Activated T-cell treated with anti-CD3 and anti-CD28 coated beads, Interleukin-2, amount 50 U/mL, for 48 hours (primary cell): Measurements from ENCODE around the gene OR4K2.
"Not testable (repeated sequence)": the region's sequence is repeated elsewhere in the genome, so short reads cannot be mapped to it uniquely, and the experiment has no call there.

Experiments used
- DNase-seq, 2 experiments: peaks; one replicate each; pipeline ENCODE4 v3.0.0-alpha.2; 2020

OR4K2 gene

DNA sequence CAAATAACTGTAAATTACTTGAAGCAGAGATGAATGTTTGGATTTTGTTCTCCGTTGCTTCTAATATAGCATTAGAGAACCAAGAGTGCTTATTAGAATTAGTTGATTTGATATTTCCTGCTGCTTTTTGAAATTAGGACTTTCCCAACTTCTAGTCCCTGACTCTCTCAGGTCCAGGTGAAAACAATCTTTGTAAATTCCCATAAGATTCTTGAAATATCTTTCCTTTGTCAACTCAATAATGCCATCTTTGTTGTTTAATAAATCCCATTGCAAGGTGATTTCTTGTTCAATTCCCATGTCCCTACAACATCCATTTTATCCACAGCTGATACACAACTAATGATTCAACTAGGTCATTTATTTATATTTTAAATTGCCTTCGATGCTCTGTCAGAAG is at the start of gene OR4K2:
Gene OR4K2, plus strand, starts transcription at position 301 of the 400 bp plus-strand sequence. CDS start 1,126 bp downstream, outside the sequence.
- no peak for DNase-seq

- DNase-seq = not testable (repeated sequence)
Observed at GRCh38 chr14:19827626-19828244, 47.2 kb upstream of the OR4K2 start.

GRCh38 chr14:19828314-19828713 is 46.6 kb upstream of the OR4K2 start:
- no peak for DNase-seq

DNA sequence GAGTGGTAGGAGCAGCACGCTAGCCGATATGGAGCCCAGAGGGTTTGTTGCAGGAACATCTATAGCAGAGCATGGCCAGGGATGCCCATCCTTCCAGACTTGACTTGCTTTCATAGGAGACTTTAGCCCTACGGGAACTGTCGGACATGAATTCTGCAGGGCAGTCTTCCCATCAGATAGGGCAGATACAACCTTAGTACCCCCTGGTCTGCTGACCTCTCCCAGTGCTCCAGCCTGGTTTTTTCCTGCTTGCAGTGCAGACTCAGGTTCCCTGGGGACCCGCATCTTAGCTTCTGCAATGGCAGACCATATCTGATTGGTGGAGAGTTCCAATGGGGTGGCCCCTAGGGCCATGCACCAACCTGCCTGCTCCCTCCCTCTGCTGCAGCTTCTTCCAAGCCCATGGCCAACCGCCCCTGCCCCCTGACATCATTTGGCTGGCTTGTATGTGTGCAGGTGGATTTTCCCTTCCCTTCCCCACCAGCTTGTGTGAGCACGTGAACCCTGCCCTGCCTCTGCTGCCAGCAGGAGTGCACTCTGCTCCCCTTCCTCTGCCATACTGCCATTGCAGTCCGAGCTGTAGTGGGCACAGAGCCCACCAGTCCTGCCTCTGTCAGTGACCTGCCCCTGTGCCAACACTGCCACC is 40.6 kb upstream of the OR4K2 start:
- not testable (repeated sequence) for DNase-seq

GRCh38 chr14:19838433-19838832 is 36.5 kb upstream of the OR4K2 start:
- no peak for DNase-seq

DNA sequence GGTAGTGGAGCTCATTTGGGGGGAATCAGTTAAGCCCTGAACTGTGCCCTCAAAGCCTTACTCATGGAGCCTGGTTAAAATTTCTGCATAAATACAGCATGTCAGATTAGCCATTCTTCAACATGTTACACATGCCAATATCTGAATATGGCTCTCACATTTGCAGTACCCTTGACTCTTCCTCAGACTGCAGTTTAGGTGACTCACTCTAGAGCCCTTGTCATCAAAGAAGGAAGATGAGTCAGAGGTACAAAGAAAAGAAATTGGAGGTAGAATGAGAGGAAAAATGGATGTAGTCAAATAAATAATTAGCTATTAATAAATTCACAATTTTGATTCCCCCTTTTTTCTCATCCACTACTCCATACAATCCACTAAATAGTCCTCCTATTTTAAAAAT is 23.6 kb upstream of the OR4K2 start:
- DNase-seq = no peak

DNA sequence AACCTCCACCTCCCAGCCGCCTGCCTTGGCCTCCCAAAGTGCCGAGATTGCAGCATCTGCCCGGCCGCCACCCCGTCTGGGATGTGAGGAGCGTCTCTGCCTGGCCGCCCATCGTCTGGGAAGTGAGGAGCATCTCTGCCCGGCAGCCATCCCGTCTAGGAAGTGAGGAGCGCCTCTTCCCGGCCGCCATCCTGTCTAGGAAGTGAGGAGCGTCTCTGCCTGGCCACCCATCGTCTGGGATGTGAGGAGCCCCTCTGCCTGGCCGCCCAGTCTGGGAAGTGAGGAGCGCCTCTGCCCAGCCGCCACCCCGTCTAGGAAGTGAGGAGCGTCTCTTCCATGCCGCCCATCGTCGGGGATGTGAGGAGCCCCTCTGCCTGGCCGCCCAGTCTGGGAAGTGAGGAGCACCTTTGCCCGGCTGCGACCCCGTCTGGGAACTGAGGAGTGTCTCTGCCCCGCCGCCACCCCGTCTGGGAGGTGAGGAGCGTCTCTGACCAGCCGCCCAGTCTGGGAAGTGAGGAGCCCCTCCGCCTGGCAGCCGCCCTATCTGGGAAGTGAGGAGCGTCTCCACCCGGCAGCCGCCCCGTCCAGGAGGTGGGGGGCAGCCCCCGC is 8.8 kb upstream of the OR4K2 start:
- not testable (repeated sequence) for DNase-seq

DNA sequence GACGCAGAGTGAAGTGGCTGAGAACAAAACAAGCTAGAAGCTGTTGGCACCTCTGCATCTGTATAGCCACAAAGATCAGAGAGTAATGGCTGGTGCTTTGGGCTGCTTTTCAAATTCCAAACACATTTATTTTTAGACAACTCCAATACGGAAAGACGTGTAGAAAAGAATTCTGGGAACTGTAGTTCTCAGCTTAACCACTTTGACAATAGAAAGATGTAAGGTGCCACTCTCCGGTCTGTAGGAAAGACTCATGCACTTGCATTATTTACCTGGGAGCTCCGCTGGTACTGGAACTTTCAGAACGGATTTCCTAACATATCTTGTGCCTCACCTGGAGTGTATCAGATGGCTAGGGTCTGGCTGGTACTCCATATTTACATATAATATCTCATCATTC is 1.8 kb upstream of the OR4K2 start:
- no peak for DNase-seq

GRCh38 chr14:19878029-19878642 is 3.2 kb downstream of the OR4K2 start:
- DNase-seq = no peak

DNA sequence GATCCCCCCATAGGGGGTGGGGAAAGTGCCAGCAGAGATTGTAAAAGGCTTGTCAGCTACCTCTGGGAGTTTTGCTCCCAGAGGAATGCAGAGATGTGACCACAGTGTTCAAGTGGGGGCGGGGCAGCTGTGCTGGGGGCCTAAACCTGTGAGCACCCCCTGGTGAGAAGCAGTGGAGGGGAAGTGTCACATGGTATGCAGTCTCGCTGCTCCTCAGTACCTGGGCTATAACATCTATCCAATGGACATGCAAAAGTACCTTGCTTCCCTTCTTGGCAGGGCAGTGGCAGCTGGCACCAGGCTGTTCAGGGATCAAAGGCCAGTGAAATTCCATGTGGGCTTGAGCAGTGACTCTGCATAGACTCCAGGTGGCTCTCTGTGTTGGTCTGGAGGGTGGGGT is 20.3 kb downstream of the OR4K2 start:
- no peak for DNase-seq

DNA sequence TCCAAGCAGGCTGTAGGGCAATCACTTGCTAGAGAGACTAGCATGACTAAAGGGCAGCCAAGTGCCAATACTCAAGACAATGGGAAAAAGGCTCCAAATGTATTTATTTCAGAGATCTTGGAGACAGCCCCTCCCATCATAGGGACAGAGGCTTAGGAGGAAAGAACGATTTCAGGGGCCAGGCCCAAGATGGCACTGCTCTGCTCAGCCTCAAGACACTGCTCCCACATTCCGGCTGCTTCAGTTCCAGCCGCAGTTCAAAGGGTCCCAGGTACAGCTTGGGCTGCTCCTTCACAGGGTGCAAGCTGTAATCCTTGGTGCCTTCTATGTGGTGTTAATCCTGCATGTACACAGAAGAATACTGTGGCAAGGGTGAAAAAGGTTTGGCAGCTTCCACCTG is 26.1 kb downstream of the OR4K2 start:
- no peak for DNase-seq

DNA sequence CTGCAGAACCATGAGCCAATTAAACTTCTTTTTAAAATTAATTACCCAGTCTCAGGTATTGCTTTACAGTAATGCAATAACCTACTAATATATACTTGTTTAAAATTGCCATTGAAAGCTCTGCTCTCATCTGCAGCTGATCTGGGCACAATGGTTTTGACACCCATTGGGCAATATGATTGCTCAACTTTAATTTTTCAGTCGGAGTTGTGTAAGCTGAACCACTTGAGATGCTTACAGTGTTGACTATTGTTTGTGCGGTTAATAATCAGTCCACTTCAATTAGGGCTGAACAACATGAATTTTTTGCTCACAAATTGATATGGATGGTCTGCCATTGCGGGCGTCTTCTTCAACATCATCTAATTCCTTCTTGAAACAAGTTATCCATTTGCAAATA is 27.5 kb downstream of the OR4K2 start:
- no peak for DNase-seq

DNA sequence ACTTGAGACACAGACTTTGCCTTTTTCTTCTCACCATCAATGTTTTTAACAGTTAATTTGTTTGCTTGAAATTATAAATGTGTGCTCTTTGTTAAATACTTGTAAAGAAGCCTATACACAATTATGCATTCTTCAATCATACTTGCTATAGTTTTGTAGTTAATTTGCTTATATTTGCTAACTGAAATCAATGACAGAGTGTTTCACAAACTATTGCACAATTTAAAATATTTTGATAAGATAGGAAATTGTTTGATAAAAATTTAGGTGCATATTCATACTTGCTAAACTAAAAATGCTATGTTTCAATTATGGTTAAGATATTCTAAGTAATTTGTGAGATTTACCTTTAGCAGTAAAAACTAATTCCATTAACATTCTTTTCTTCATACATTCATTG is 31.7 kb downstream of the OR4K2 start:
- no peak for DNase-seq

DNA sequence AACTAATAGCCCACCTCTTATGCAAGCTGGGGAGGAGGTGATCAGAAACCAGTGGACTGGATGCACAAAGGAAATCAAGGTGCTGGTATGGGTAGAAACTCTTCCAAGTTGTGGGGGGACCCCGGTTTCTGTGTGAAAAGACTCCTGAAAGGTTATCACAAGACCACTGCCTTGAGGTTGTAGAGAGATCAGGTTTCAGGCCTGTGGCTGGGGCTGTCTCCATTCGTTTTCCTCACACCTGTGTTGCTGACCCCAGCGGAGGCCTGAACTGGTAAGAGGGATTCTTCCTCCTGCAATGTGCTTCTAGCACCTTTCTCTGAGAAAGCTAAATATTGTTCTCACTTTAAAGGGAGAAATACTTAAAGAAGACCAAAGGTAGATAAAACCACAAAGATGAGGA is 36.2 kb downstream of the OR4K2 start:
- DNase-seq = no peak

DNA sequence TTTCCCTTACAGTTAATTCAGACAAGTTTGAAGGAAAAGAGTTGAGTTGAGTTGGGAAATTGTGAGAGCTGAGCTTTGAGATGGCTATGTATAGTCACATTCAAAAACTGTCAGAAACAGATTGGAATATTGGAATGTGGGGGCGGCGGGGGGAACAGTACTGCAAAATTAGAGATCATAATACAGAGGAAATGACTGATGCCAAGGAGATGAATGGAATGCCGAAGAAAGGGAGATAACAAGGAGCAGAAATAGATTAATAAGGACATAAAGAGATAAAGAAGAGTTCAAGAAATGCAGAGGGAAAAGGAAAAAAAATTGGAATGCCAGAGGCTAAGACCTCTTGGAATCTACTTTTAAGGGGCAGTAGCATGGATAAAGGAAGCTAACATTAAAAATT is 42.3 kb downstream of the OR4K2 start:
- no peak for DNase-seq

- DNase-seq = no peak
Observed at GRCh38 chr14:19917955-19918518, 43.1 kb downstream of the OR4K2 start.

DNA sequence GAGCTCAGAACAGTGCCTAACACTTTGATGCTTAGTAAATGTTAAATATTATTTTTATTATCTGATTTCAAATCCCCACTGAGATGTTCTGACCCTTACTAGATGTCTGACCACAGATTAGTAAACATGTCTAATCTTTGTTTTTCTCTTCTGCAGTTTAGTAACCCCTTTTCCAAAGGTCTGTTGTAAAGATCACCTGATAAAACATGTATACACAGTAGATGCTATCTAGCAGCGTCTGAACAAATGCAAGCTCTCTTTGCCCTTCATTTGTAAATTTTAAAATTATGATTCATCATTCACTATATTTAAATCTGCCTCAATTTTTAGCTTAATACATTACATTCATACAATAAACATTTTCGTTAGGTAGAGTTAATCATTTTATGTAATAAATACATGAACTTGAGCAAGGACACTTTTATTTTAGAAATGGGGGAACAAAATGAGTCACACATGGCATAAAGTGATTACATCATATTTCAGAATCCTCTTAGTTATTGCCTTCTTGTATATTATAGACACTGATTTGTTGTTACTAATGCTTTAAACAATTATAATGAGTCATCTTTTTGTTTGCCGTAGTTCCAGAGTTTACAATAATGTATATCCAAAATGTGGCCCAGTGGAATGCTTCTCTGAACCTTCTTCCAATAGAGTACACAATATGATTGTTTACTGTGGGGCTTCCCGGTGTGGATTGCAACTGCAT is 43.8 kb downstream of the OR4K2 start:
- DNase-seq = no peak

DNA sequence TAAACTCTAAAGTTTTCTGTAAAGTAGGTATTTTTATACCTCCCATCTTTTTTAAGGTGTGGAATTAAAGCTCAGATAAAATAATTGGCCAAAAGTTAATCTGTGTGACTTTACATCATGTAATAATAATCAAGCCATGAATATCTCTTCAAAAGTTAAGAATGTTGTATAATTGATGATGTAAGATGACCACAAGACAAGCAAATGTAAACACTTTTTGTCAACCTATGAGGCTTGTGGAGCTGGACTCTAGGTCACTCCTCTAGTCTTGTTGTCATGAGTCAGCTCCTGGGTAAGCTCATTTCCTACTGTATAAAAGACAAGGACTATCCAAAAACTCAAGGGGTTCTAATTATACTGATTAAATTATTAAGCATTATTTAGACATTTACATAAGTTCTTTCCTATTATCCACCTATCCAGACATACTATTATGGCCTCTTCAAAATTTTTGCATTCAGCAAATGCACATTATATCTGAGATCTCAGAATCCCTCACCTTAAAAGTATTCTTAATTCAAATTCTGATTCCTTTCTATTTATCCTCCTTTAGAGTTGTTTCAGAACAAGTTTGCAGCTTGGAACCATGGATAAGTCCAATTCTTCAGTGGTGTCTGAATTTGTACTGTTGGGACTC is 45.2 kb downstream of the OR4K2 start, which contains the start of gene OR4K5:
Gene OR4K5, plus strand, starts transcription at position 587 of the 637 bp plus-strand sequence. Its CDS starts 0 bp downstream, at position 587.
- no peak for DNase-seq

GRCh38 chr14:19930617-19931016 is 55.7 kb downstream of the OR4K2 start, which contains the start of gene OR4K1:
OR4K1 (plus strand) TSS chr14:19930917; CDS start chr14:19935667, 4,750 bp downstream.
- DNase-seq = no peak
